Iris pigment epithelial cell (primary cell): Measurements from ENCODE around the gene CAVIN1.
"Not testable (repeated sequence)": the region's sequence is repeated elsewhere in the genome, so short reads cannot be mapped to it uniquely, and the experiment has no call there.

ENCODE experiments used
- DNase-seq: peaks from one replicate; pipeline ENCODE4 v3.0.0-alpha.2; 2011; ENCODE audit warnings: low read depth

The CAVIN1 gene

GRCh38 chr17:42405963-42406495 lies 17.0 kb downstream of the CAVIN1 start:
- peak; percentile 67 for DNase-seq

GRCh38 chr17:42405076-42405475 lies 18.0 kb downstream of the CAVIN1 start:
- DNase-seq, result no peak

DNA sequence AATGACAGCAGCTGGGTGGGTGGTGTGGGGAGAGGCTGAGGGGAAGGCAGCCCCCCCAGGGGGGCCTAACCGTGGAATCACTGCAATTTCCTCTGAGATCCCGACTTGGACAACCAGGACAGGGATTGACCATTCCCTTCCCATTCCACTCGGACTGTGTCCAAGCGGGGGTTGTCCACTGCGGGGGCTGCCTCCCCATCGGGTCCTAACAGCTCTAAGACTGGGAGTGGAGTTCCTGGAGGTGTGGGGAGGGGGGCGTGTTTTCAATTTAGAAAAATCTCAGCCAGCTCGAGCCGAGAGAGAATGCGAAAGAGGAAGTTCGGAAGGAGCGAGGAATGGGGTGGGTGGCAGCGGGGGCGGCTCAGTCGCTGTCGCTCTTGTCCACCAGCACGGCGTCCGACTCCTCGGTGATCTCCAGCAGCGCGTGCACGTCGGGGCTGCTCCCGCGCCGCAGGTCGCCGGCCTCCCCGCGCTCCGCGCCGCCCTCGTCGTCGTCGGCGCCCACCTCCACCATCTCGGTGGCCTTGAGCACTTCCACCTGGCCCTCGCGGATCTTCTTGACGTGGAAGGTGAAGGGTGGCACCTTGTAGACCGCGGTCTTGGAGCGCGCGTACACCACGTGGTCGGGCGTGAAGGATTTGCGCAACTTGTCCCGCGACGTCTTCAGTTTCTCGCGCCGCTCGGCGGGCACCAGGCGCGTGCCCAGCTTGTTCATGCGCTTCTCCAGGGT lies 18.6 kb downstream of the CAVIN1 start:
- no peak for DNase-seq

- no peak for DNase-seq
Observed at GRCh38 chr17:42403150-42403549, 19.9 kb downstream of the CAVIN1 start.

- DNase-seq, result no peak
Observed at GRCh38 chr17:42402117-42402516, 20.9 kb downstream of the CAVIN1 start.

GRCh38 chr17:42400844-42401375 lies 22.1 kb downstream of the CAVIN1 start:
- not testable (repeated sequence) for DNase-seq

GRCh38 chr17:42399948-42400843 lies 22.9 kb downstream of the CAVIN1 start:
- DNase-seq, result no peak

DNA sequence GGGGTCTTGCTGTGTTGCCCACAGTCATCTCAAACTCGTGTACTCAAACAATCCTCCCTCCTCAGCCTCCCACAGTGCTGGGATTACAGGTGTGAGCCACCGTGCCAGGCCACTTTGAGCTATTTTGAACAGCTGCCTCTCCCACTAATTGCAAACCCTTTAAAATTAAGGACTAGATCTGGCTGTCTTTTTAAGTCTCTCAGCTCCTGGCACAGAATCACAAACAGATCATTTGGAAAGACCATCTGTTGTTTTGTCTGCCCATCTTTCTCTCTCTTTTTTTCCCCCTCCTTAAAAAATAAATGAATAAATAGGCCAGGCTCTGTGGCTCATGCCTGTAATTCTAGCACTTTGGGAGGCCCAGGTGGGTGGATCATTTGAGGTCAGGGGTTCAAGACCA lies 23.9 kb downstream of the CAVIN1 start:
- DNase-seq, result no peak

DNA sequence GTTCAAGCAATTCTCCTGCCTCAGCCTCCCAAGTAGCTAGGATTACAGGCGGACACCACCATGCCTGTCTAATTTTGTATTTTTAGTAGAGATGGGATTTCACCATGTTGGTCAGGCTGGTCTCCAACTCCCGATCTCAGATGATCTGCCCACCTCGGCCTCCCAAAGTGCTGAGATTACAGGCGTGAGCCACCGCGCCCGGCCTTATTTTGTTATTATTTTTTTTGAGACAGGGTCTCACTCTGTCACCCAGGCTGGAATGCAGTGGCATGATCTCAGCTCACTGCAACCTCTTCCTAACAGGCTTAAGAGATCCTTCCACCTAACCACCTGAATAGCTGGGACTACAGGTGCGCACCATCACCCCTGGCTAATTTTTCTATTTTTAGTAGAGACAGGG lies 27.5 kb downstream of the CAVIN1 start:
- DNase-seq, result not testable (repeated sequence)

DNA sequence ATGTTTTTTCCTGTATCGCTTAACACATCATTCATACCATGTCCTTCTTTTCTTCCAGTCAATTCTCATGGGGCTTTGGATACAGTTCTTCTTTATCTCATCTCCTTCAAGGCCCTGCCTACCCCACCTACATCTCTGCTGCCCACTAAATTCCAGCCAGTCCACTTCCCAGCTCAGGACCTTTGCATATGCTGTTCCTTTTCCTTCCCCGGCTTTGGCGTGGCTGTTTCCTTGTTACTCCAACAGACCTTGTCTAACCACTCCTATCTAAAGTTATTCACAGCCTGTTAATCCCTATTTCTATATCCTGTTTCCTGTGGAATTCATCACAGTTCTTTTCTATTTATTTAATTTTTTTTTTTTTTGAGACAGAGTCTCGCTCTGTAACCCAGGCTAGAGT lies 28.2 kb downstream of the CAVIN1 start:
- DNase-seq, result no peak

DNA sequence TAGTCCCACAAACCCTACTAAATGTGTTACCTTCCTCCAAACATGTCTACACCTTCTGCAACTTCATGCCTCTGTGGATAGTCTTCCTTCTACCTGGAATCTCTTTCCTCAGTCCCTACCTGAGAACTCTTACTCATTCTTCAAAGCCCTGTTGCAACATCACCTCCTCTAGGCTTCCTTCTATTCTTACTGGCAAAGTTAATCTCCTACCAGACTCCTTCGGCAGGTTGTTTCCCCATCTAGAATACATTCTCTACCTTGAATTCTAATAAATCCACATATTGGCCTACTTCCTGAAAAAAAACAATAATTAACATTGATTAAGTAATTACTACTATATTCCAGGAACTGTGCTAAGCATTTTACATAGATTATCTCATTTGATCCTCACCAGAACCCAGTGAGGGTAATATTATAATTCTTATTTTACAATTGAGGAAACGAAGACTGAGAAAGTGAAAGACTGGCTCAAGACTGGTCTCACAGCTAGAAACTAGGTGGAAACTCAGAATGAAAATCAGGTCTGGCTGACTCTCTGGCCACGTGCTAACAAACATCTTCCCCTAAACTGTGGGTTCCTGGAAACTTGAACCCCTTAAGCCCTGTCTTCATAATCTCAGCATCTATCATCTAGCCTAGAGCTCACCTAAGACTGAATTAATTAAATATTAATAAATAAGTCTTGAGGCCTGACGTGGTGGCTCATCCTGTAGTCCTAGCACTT lies 30.2 kb downstream of the CAVIN1 start:
- DNase-seq, result no peak

DNA sequence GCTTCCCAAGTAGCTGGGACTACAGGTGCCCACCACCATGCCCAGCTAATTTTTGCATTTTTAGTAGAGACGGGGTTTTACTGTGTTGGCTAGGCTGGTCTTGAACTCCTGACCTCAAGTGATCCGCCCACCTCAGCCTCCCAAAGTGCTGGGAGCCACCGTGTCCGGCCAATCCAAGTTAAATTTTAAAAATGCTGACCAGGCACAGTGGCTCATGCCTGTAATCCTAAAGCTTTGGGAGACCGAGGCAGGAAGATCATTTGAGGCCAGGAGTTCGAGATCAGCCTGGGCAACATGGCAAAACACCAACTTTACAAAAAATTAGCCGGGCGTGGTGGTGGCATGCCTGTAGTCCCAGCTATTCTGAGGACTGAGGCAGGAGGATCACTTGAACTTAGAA lies 31.6 kb downstream of the CAVIN1 start:
- DNase-seq, result not testable (repeated sequence)

GRCh38 chr17:42389899-42390298 lies 33.2 kb downstream of the CAVIN1 start:
- DNase-seq, result no peak

GRCh38 chr17:42389135-42389417 lies 34.0 kb downstream of the CAVIN1 start:
- no peak for DNase-seq

DNA sequence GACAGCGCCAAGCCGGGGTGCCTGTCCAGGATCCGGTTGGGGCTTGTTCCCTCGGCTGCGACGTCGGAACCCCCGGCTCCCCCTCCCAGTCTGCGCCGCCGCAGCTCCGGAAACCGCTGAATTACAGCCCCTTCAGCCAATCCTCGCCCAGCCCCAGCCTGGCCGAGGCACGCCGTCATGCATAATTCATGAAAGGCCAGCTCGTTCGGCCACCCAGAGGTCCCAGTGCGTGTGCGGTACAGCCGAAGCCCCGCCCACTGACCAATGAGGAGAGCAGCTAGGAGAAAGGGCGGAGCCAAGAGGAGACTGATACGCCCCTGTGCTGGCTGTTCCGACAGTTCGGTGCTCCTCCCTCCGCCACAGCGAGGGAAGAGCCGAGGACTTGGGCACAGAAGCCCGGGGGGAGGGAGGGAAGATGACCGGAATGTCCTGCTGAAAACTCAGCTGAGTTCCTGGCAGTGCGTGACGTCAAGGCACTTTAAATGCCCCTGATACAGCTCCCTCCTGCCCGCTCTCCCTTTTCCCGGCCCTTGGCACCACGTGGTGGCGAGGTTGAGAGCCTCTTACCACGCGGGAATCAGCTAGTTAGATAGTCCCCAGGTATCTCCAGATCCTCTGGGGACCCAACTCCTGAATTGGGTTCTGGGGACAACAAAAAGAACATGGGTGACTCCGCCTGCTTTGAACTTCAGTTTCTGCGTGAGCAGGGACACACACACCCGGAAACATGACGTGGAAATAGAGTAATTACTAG lies 34.5 kb downstream of the CAVIN1 start, which contains the start of gene STAT3:
TSS of gene STAT3 (minus strand) at position 62 of the 754 bp plus-strand sequence. CDS start 39,926 bp downstream, outside the sequence.
- DNase-seq, result peak; percentile 100

- DNase-seq, result peak; percentile 27
Observed at GRCh38 chr17:42387661-42388380, 35.2 kb downstream of the CAVIN1 start.

- DNase-seq, result peak; percentile 88
Observed at GRCh38 chr17:42386777-42387657, 36.0 kb downstream of the CAVIN1 start.

- DNase-seq, result no peak
Observed at GRCh38 chr17:42381898-42382297, 41.2 kb downstream of the CAVIN1 start.

DNA sequence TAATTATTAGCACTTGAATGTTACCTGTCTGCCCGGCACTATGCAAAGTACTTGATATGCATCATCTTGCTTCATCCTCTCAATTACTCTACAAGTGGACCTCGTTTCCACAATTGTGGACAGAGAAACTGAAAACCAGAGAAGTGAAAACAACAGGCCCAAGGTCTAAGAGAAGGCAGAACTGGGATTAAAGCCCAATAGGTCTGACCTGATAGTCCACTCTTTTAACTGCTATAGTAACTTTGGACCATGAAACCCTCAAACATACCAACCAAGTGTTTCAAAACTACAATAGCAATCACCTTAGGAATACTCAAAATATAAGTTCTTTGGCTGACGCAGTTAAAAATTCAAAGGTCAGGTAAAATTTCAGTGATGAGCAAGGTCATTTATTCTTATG lies 42.1 kb downstream of the CAVIN1 start:
- no peak for DNase-seq
